ENCODE data around the gene HRH3.

The HRH3 gene

DNA sequence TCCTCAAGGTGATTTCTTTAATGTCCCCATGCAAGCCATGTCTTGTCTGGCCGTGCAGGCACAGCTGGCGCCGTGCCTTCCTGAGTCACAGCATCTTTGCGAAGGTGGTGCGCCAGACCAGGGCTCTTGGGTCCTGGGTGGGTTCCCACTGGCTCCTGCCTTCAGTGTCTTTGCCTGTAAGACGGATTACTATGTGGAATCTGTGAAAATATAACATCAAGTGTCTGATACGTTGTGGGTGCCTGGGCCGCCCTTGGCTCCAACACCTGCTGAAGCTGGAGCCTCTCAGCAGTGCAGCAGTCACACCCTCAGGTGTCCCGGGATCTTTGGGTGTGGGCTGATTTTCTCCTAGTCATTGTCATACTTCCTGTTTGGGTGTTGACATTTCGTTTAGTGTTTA, 21.4 kb upstream of the HRH3 start:
- peaks cover 18% of the 10 kb centered on the region for H3K4me1 ChIP-seq (ENCODE audit: control insufficient read depth, insufficient read depth, low read depth, low read length)
- DNase-seq, result no peak
- no peak overlapping the region for H3K4me3 ChIP-seq (ENCODE audit: insufficient read depth in 1 of 2, low read depth in 1 of 2, low read length in 2 of 2)
- peaks cover 16 to 52% of the 10 kb centered on the region in 2 experiments for H3K36me3 ChIP-seq (ENCODE audit: control insufficient read depth in 1 of 2, insufficient read depth in 2 of 2, low read depth in 1 of 2, low read length in 2 of 2)
- no peak overlapping the region for H4K91ac ChIP-seq (ENCODE audit: low read length)
- peaks cover 1 to 2% of the 10 kb centered on the region in 2 experiments for H3K27me3 ChIP-seq (ENCODE audit: control insufficient read depth in 1 of 2, insufficient read depth in 1 of 2, low read length in 2 of 2)
- no peak overlapping the region for H2BK120ac ChIP-seq (ENCODE audit: low read depth, low read length)
- no peak overlapping the region for H3K4ac ChIP-seq (ENCODE audit: low read depth in 1 of 2, low read length in 2 of 2)
- H3K27ac ChIP-seq (ENCODE audit: low read length, poor library complexity, severe bottlenecking), result no peak overlapping the region
- peak overlapping the region in 1 of 2 experiments; percentile 9 for H3K23ac ChIP-seq (ENCODE audit: low read length in 2 of 2)
- no peak overlapping the region for H3K18ac ChIP-seq (ENCODE audit: low read depth in 1 of 2, low read length in 2 of 2)
- no peak overlapping the region for H2BK15ac ChIP-seq (ENCODE audit: low read depth, poor library complexity, severe bottlenecking)
- no peak overlapping the region for H4K8ac ChIP-seq (ENCODE audit: low read length)
- H2AK5ac ChIP-seq (ENCODE audit: low read length, severe bottlenecking), result no peak overlapping the region
- peaks cover 27% of the 10 kb centered on the region for H3K79me1 ChIP-seq (replicated peaks; ENCODE audit: low read length, poor library complexity, severe bottlenecking)
- H2BK12ac ChIP-seq (ENCODE audit: low read length in 2 of 2), result no peak overlapping the region
- H2AFZ ChIP-seq (ENCODE audit: low read depth, low read length), result no peak overlapping the region
- H2BK5ac ChIP-seq (ENCODE audit: low read depth, low read length, poor library complexity, severe bottlenecking), result no peak overlapping the region
- H3K14ac ChIP-seq (ENCODE audit: low read length in 2 of 2), result no peak overlapping the region
- no peaks in the 10 kb centered on the region for H3K9me3 ChIP-seq (ENCODE audit: control insufficient read depth, low read length)
- H3K9ac ChIP-seq (ENCODE audit: low read length), result no peak overlapping the region
- no peak overlapping the region for H3K4me2 ChIP-seq (ENCODE audit: low read length, poor library complexity, severe bottlenecking)
- 95% methylated on average over 9 of the region's 10 CpGs for WGBS

DNA sequence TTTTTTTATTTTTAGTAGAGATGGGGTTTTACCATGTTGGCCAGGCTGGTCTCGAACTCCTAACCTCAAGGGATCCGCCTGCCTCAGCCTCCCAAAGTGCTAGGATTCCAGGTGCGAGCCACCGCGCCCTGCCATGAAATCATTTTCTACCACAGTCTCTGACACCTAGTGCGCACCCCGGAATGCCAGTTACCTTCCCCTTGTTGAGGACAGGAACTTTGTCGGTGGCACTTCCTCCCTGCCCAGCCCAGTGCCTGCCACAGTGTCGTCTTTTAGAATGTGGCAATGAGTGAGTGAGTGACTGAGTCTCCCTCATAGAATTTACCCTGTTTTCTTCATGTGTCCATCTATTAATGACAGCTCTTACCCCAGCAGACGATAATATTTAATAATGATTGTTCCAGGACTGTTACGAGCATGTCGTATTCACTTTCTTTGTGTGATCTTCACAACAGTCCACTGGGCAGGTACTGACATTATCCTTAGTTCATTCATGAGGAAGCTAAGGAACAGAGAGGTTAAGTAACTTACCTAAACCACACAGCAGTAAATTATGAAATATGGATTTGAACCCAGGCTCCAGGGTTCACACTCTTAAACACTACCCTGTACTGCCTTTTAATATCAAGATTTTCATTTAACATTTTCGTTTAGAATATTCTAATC, 20.1 kb upstream of the HRH3 start:
- no peak overlapping the region for H3K18ac ChIP-seq (ENCODE audit: low read depth in 1 of 2, low read length in 2 of 2)
- peak overlapping the region in 1 of 2 experiments; percentile 93 for H3K4me3 ChIP-seq (ENCODE audit: insufficient read depth in 1 of 2, low read depth in 1 of 2, low read length in 2 of 2)
- no peak overlapping the region for H2BK5ac ChIP-seq (ENCODE audit: low read depth, low read length, poor library complexity, severe bottlenecking)
- no peak overlapping the region for H3K14ac ChIP-seq (ENCODE audit: low read length in 2 of 2)
- H3K79me1 ChIP-seq (replicated peaks; ENCODE audit: low read length, poor library complexity, severe bottlenecking), result peaks cover 17% of the 10 kb centered on the region
- H3K23ac ChIP-seq (ENCODE audit: low read length in 2 of 2), result no peak overlapping the region
- no peak overlapping the region for H2BK12ac ChIP-seq (ENCODE audit: low read length in 2 of 2)
- H3K36me3 ChIP-seq (ENCODE audit: control insufficient read depth in 1 of 2, insufficient read depth in 2 of 2, low read depth in 1 of 2, low read length in 2 of 2), result peaks cover 16 to 39% of the 10 kb centered on the region in 2 experiments
- H3K9me3 ChIP-seq (ENCODE audit: control insufficient read depth, low read length), result no peaks in the 10 kb centered on the region
- H2BK120ac ChIP-seq (ENCODE audit: low read depth, low read length), result no peak overlapping the region
- no peak overlapping the region for H3K9ac ChIP-seq (ENCODE audit: low read length)
- H2BK15ac ChIP-seq (ENCODE audit: low read depth, poor library complexity, severe bottlenecking), result no peak overlapping the region
- no peak overlapping the region for H4K8ac ChIP-seq (ENCODE audit: low read length)
- 100% methylated on average over 11 of the region's 13 CpGs for WGBS
- no peak overlapping the region for H3K4me2 ChIP-seq (ENCODE audit: low read length, poor library complexity, severe bottlenecking)
- H3K27me3 ChIP-seq (ENCODE audit: control insufficient read depth in 1 of 2, insufficient read depth in 1 of 2, low read length in 2 of 2), result peaks cover 7 to 8% of the 10 kb centered on the region in 2 experiments
- H3K4ac ChIP-seq (ENCODE audit: low read depth in 1 of 2, low read length in 2 of 2), result no peak overlapping the region
- H2AK5ac ChIP-seq (ENCODE audit: low read length, severe bottlenecking), result no peak overlapping the region
- DNase-seq, result no peak
- H3K4me1 ChIP-seq (ENCODE audit: control insufficient read depth, insufficient read depth, low read depth, low read length), result peaks cover 16% of the 10 kb centered on the region
- no peak overlapping the region for H3K27ac ChIP-seq (ENCODE audit: low read length, poor library complexity, severe bottlenecking)
- H2AFZ ChIP-seq (ENCODE audit: low read depth, low read length), result no peak overlapping the region
- no peak overlapping the region for H4K91ac ChIP-seq (ENCODE audit: low read length)

DNA sequence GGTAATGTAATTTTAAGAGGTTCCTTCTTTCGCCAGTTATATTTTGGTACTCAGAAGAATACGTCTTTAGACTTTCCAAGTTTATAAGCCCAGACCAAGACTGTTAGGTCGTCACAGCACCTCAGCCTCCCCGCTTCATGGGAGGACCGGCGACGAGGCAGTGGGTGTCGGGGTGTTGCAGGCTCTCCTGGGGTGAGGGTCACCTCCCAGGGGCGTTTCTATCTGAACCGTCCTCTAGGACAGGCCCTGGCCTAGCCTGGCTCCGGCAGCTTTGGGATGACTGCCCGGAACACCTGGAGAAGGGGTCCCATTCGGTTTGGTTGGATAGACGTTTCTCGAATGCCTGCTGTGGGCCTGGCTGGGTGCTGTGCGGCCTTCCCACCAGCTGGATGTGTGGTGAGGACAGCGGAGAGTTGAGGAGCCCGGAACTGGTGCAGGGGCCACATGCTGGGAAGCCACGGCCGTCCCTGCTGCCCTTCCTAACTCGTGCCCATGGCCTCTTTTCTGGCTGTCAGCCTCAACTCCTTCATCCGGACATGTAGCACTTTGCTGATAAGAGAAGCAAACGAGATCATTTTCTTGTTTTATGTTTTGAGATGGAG, 19.3 kb upstream of the HRH3 start:
- Histone ChIP-seq H2AFZ (ENCODE audit: low read depth, low read length) (no peak overlapping the region), H3K36me3 (ENCODE audit: control insufficient read depth in 1 of 2, insufficient read depth in 2 of 2, low read depth in 1 of 2, low read length in 2 of 2) (peaks cover 12 to 32% of the 10 kb centered on the region in 2 experiments), H3K18ac (ENCODE audit: low read depth in 1 of 2, low read length in 2 of 2) (no peak overlapping the region), H2BK120ac (ENCODE audit: low read depth, low read length) (no peak overlapping the region), H2BK15ac (ENCODE audit: low read depth, poor library complexity, severe bottlenecking) (no peak overlapping the region), H2BK12ac (ENCODE audit: low read length in 2 of 2) (no peak overlapping the region), H3K27ac (ENCODE audit: low read length, poor library complexity, severe bottlenecking) (no peak overlapping the region), H3K9ac (ENCODE audit: low read length) (peak overlapping the region; percentile 88), H3K4ac (ENCODE audit: low read depth in 1 of 2, low read length in 2 of 2) (no peak overlapping the region), H3K9me3 (ENCODE audit: control insufficient read depth, low read length) (no peaks in the 10 kb centered on the region), H3K27me3 (ENCODE audit: control insufficient read depth in 1 of 2, insufficient read depth in 1 of 2, low read length in 2 of 2) (peaks cover 13% of the 10 kb centered on the region in 2 experiments), H2AK5ac (ENCODE audit: low read length, severe bottlenecking) (no peak overlapping the region), H4K91ac (ENCODE audit: low read length) (no peak overlapping the region), H3K4me2 (ENCODE audit: low read length, poor library complexity, severe bottlenecking) (peak overlapping the region; percentile 69), H3K14ac (ENCODE audit: low read length in 2 of 2) (no peak overlapping the region), H3K4me3 (ENCODE audit: insufficient read depth in 1 of 2, low read depth in 1 of 2, low read length in 2 of 2) (peak overlapping the region; percentile 47 to 93), H4K8ac (ENCODE audit: low read length) (no peak overlapping the region), H3K23ac (ENCODE audit: low read length in 2 of 2) (no peak overlapping the region), H2BK5ac (ENCODE audit: low read depth, low read length, poor library complexity, severe bottlenecking) (no peak overlapping the region), H3K4me1 (ENCODE audit: control insufficient read depth, insufficient read depth, low read depth, low read length) (peaks cover 16% of the 10 kb centered on the region), H3K79me1 (replicated peaks; ENCODE audit: low read length, poor library complexity, severe bottlenecking) (peaks cover 13% of the 10 kb centered on the region)
- no peak for DNase-seq
- 69% methylated on average over 23 of the region's 23 CpGs for WGBS

DNA sequence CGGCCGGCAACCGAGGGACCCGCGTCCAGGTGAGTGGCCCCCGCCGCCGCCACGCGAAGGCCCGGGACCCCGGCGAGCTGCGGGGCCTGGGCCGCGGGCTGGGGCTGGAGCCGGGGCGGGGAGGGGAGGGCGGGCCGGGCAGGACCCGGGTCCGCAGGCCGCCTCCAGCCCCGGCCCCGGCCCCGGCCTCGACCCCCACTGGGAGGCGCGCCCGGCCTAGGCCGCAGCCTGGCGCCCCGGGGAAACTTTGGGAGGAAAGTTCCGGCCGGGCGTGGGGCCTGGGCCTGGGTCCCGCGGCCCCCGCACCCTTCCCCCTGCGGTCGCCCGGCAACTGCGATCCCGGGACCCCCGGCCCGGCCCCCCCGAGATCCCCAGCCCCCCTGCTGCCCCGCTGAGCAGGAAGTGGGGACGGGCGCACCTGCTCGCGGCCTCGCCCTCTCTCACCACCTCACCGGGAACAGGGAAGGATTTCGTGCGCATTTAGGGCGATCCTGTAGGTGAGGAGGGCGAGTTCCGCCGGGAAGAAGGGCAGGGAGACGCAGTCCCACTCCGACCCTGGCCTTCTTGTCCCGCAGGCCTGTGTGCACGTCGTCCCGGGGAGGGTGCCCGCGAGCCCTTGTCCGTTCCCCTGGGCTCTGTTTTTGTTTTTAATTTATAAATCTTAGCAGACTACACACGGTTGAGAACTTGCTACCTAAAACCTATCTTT, 18.6 kb upstream of the HRH3 start:
- DNase-seq, result peak; percentile 21
- peaks cover 5% of the 10 kb centered on the region for H3K9me3 ChIP-seq (ENCODE audit: control insufficient read depth, low read length)
- peaks cover 12 to 26% of the 10 kb centered on the region in 2 experiments for H3K36me3 ChIP-seq (ENCODE audit: control insufficient read depth in 1 of 2, insufficient read depth in 2 of 2, low read depth in 1 of 2, low read length in 2 of 2)
- H3K23ac ChIP-seq (ENCODE audit: low read length in 2 of 2), result peak overlapping the region in 1 of 2 experiments; percentile 34
- 2% methylated on average over 27 of the region's 70 CpGs for WGBS
- peak overlapping the region; percentile 88 for H3K9ac ChIP-seq (ENCODE audit: low read length)
- peak overlapping the region in 1 of 2 experiments; percentile 68 for H3K4ac ChIP-seq (ENCODE audit: low read depth in 1 of 2, low read length in 2 of 2)
- H3K4me3 ChIP-seq (ENCODE audit: insufficient read depth in 1 of 2, low read depth in 1 of 2, low read length in 2 of 2), result peak overlapping the region; percentile 84 to 93
- H3K4me1 ChIP-seq (ENCODE audit: control insufficient read depth, insufficient read depth, low read depth, low read length), result peaks cover 14% of the 10 kb centered on the region
- H3K79me1 ChIP-seq (replicated peaks; ENCODE audit: low read length, poor library complexity, severe bottlenecking), result peaks cover 11% of the 10 kb centered on the region
- H3K27ac ChIP-seq (ENCODE audit: low read length, poor library complexity, severe bottlenecking), result peak overlapping the region; percentile 16
- H2BK120ac ChIP-seq (ENCODE audit: low read depth, low read length), result peak overlapping the region; percentile 65
- H2BK15ac ChIP-seq (ENCODE audit: low read depth, poor library complexity, severe bottlenecking), result peak overlapping the region; percentile 71
- no peak overlapping the region for H4K91ac ChIP-seq (ENCODE audit: low read length)
- peak overlapping the region in 1 of 2 experiments; percentile 85 for H3K14ac ChIP-seq (ENCODE audit: low read length in 2 of 2)
- H2BK5ac ChIP-seq (ENCODE audit: low read depth, low read length, poor library complexity, severe bottlenecking), result no peak overlapping the region
- H2AFZ ChIP-seq (ENCODE audit: low read depth, low read length), result peak overlapping the region; percentile 8
- peak overlapping the region; percentile 64 to 91 for H3K18ac ChIP-seq (ENCODE audit: low read depth in 1 of 2, low read length in 2 of 2)
- peak overlapping the region; percentile 69 for H3K4me2 ChIP-seq (ENCODE audit: low read length, poor library complexity, severe bottlenecking)
- H4K8ac ChIP-seq (ENCODE audit: low read length), result peak overlapping the region; percentile 80
- H2AK5ac ChIP-seq (ENCODE audit: low read length, severe bottlenecking), result no peak overlapping the region
- peak overlapping the region in 1 of 2 experiments; percentile 10 for H2BK12ac ChIP-seq (ENCODE audit: low read length in 2 of 2)
- peaks cover 14 to 20% of the 10 kb centered on the region in 2 experiments for H3K27me3 ChIP-seq (ENCODE audit: control insufficient read depth in 1 of 2, insufficient read depth in 1 of 2, low read length in 2 of 2)

All from mesenchymal stem cell (in vitro differentiated cells and primary cell).